Daoy (cell line): Measurements from ENCODE around the gene NTSR1. TPM values are rescaled to one million over a fixed set of nuclear protein-coding genes. Genes with fewer than 3 reads are reported as not detected.

ENCODE experiments used
- DNase-seq: peaks from one replicate; pipeline ENCODE4 v3.0.0-alpha.2; 2015; ENCODE audit warnings: low read depth
- total RNA-seq: library from RNA; depleted of rRNA; stranded (reverse); fragments of >200 nt; shearing (Covaris generic); gene quantifications from 2 replicates; pipeline ENCODE4 v1.2.3, GENCODE V29; 2014

NTSR1 gene
- total RNA-seq, 1 experiment from 2014 or later, result 0.17 TPM

- no peak for DNase-seq
Observed at GRCh38 chr20:62786157-62786556, 77.5 kb downstream of the NTSR1 start.

- no peak for DNase-seq
Observed at GRCh38 chr20:62787321-62787720, 78.7 kb downstream of the NTSR1 start.

GRCh38 chr20:62787866-62788265 lies 79.2 kb downstream of the NTSR1 start:
- no peak for DNase-seq

DNA sequence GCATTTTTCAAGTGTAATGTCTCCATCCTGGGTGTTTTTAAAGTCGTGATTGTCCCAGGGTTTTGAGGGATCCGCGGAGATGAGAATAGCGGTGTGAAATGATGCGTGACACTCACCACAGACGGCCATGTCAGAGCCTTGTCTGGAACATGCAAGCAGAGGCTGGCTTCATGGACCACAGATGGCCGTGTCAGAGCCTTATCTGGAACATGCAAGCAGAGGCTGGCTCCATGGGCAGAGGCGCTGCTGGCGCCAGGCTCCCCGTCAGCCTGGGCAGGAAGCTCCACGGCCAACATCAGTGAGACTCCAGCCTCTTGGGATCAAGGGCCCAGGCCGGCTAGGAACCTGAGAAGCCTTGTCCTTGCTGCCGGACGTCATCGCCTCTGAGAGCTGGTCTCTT lies 80.0 kb downstream of the NTSR1 start:
- no peak for DNase-seq

- no peak for DNase-seq
Observed at GRCh38 chr20:62790075-62790474, 81.4 kb downstream of the NTSR1 start.

- DNase-seq, result peak; percentile 92
Observed at GRCh38 chr20:62791301-62792181, 82.9 kb downstream of the NTSR1 start.

GRCh38 chr20:62792182-62792939 lies 83.7 kb downstream of the NTSR1 start:
- peak; percentile 72 for DNase-seq

- no peak for DNase-seq
Observed at GRCh38 chr20:62792940-62793756, 84.5 kb downstream of the NTSR1 start.

GRCh38 chr20:62793757-62794006 lies 85.0 kb downstream of the NTSR1 start:
- DNase-seq, result no peak

DNA sequence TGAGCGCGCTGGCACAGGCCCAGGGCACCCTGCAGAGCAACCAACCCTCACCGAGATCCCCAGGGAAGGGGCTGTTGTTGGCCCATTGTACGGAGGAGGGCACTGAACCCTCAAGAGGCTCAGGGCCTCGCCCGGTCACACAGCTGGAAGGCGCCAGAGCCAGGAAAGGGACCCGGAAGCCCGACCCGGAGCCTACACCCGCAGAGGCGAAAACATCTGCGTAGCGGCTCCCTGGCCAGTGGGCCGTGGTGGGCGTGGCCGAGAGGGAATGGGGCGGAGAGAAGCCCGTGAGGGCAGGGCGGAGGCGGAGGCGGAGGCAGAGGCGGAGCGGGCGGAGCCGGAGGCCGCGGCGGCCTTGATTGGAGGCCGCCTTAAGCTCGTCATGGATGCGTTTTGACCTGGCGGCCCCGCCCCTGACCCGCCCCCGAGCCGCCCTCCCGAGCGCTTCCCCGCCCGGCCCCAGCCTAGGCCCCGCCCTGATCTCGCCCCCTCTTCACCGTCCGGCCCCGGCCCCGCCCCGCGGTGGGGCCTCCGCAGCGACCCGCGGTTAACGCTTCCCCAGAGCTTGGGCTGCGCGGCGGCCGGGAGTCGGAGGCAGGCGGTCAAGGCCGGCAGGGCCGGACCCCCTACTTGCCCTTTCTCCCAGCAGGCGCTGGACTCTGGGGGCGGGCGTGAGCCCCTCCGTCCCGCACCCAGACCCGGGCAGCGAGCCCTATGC lies 85.5 kb downstream of the NTSR1 start:
- peak; percentile 97 for DNase-seq

GRCh38 chr20:62795023-62795761 lies 86.6 kb downstream of the NTSR1 start:
- DNase-seq, result peak; percentile 67

DNA sequence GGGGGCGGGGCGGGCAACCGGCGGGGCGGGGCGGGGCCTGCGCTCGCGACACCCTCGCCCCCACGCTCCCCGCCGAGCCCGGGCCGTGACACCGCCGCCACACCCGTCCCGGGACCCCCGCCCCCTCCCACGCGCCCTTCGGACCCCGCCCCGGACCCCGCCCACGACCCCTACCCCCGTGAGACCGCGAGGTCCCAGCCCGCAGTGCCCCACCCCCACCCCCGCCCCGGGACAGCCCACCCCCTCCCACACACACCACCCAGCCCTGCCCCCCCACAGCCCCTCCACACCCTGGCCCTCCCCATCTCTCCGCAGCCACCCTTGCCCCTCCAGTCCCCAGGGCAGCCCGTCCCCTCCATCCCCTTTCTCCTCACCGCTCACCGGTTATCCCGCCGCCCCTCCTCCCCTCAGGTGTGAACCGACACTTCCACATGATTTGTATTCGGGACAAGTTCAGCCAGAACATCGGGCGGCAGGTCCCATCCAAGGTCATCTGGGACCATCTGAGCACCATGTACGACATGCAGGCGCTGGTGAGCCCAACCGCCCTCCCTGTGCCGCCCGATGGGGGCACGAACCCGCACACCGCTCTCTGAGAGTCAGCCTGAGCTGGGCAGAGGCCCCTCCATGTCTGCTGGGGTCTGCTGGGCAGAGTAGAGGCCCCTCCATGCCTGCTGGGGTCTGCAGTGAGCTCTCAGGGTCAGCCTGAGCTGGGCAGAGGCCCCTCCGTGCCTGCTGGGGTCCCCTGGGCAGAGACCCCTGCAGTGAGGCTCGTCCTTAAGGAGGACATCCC lies 88.3 kb downstream of the NTSR1 start:
- DNase-seq, result no peak

- DNase-seq, result no peak
Observed at GRCh38 chr20:62797671-62798532, 89.3 kb downstream of the NTSR1 start.

GRCh38 chr20:62799036-62799435 lies 90.4 kb downstream of the NTSR1 start:
- DNase-seq, result no peak

GRCh38 chr20:62799459-62799858 lies 90.8 kb downstream of the NTSR1 start:
- DNase-seq, result no peak

DNA sequence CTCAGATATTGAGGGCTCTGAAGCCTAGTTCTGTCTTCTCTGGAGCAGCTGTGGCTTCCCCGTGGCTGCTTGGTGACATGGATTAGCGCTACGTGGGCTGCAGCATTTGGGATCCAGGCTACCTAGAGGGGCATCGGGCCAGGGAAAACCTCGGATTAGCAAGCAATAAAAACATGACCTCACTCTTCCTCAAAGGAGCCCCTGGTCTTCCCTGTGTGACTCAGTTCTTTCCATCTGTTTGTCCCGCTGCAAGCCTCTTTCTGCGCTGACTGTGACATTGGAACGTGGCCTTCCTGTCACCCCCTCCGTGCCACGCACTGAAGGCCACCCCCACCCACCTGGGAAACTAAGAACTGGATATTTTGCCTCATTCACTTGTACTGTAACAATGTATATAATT lies 91.2 kb downstream of the NTSR1 start:
- DNase-seq, result no peak

DNA sequence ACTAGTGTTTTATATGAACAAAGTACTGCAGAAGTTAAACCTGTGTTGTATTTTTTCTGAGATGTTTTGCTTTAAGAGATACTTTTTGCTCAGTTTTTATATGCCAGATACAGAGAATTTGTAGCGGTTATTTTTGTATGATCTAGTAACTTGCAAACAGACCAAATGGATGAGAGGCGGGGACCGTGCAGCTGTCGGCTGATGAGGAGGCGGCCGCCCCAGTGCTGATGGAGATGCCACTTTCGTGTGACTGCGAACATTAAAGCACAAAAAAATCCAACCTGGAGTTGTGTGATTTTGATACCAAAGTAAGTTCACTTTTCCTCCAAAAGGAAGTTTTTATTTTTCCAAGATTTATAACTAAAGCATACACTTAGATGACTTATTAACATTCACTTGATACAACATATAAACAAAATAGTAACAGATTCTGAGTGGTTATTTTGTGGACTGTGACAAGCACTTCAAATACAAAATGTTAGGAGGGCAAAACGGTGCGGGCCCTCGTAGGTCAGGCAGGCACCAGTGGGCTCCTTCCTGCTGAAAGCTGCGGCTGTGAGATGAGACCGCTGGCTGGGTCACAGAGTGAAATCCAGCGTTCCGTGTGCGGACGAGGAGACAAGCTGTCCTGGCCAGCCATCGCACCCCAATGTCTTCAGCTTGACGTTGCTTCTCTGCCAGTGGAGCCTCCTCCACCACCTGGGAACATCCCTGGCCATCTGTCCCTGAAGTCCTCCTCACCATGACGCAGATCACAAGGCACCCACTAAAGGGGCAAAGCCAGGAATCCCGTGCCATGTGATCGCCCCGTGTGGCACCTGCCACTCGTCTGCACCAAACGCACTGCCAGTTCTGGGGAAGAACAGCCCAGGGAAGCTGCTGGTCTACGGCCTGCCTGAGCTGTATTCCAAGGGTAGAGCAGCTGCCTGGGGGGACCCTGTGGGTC lies 92.0 kb downstream of the NTSR1 start:
- DNase-seq, result no peak
